Measurements from ENCODE around the gene SNX18.

DNA sequence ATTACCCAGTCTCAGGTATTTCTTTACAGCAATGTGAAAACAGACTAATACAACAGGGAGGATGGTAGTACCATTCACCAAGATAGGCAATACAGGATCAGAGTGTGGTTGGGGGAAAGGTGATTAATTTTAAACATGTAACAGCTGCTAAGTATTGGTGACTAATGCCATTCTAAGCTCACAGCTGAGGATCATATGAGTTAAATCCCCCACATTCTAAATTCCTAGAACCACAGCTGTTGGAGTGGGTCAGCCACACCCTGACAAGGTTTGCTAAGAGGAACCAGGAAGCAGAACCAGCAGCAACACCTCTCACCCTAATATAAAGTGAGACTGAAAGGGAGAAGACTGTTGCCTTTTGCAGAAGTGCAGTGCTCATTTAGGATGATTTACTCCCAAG is 37.3 kb upstream of the SNX18 start:
- TF ChIP-seq, protein P1, sequence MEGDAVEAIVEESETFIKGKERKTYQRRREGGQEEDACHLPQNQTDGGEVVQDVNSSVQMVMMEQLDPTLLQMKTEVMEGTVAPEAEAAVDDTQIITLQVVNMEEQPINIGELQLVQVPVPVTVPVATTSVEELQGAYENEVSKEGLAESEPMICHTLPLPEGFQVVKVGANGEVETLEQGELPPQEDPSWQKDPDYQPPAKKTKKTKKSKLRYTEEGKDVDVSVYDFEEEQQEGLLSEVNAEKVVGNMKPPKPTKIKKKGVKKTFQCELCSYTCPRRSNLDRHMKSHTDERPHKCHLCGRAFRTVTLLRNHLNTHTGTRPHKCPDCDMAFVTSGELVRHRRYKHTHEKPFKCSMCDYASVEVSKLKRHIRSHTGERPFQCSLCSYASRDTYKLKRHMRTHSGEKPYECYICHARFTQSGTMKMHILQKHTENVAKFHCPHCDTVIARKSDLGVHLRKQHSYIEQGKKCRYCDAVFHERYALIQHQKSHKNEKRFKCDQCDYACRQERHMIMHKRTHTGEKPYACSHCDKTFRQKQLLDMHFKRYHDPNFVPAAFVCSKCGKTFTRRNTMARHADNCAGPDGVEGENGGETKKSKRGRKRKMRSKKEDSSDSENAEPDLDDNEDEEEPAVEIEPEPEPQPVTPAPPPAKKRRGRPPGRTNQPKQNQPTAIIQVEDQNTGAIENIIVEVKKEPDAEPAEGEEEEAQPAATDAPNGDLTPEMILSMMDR (IDR thresholded peaks at IDR 0.05) = no peak
- no peak for TF ChIP-seq POLR2A (IDR thresholded peaks at IDR 0.05)
